ENCODE measurements around the gene RFX3.

The RFX3 gene

DNA sequence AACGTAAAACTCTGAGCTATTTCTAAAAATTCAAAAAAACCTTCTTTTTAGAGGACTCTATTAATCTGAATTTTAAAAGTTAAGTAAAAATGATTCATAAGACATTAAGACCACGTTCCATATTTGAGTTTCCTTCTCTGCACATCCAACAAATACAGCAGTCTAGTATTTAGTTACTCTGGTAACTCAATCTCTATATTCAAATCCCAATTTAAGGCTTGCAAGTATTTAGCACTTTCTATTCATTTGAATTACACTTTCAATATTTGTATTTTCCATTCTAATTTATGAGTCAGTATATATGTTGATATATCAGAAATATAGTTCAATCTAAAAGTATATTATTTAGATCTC, 17.7 kb downstream of the RFX3 start:
- Histone ChIP-seq H3K27me3 (ENCODE audit: control insufficient read depth, low read length) (no peaks in the 10 kb centered on the region), H3K4me3 (ENCODE audit: low read length) (peak overlapping the region; percentile 74), H4K20me1 (ENCODE audit: control insufficient read depth, insufficient read depth, low read depth, low read length) (no peaks in the 10 kb centered on the region), H3F3A (ENCODE audit: control insufficient read depth, insufficient read depth) (peaks cover 24% of the 10 kb centered on the region), H3K36me3 (ENCODE audit: control insufficient read depth, low read length) (peaks cover 14% of the 10 kb centered on the region), H3K79me2 (ENCODE audit: control insufficient read depth, low read length) (peaks cover 33% of the 10 kb centered on the region), H3K9me2 (replicated peaks; ENCODE audit: control insufficient read depth, low read length) (no peaks in the 10 kb centered on the region), H3K4me2 (ENCODE audit: low read length) (peak overlapping the region; percentile 97), H3K9me3 (ENCODE audit: control insufficient read depth, insufficient read depth, low read length) (no peaks in the 10 kb centered on the region), H3K27ac (ENCODE audit: low read depth, low read length) (peak overlapping the region; percentile 79), H3K4me1 (ENCODE audit: control insufficient read depth, low read length) (peaks cover 66% of the 10 kb centered on the region)
- TF ChIP-seq, protein P1, sequence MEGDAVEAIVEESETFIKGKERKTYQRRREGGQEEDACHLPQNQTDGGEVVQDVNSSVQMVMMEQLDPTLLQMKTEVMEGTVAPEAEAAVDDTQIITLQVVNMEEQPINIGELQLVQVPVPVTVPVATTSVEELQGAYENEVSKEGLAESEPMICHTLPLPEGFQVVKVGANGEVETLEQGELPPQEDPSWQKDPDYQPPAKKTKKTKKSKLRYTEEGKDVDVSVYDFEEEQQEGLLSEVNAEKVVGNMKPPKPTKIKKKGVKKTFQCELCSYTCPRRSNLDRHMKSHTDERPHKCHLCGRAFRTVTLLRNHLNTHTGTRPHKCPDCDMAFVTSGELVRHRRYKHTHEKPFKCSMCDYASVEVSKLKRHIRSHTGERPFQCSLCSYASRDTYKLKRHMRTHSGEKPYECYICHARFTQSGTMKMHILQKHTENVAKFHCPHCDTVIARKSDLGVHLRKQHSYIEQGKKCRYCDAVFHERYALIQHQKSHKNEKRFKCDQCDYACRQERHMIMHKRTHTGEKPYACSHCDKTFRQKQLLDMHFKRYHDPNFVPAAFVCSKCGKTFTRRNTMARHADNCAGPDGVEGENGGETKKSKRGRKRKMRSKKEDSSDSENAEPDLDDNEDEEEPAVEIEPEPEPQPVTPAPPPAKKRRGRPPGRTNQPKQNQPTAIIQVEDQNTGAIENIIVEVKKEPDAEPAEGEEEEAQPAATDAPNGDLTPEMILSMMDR (IDR thresholded peaks at IDR 0.05; ENCODE audit: low read depth, low read length, poor library complexity, severe bottlenecking) = no peak
- no peak for TF ChIP-seq EZH2phosphoT487 (IDR thresholded peaks at IDR 0.05; ENCODE audit: borderline replicate concordance, low read length)

DNA sequence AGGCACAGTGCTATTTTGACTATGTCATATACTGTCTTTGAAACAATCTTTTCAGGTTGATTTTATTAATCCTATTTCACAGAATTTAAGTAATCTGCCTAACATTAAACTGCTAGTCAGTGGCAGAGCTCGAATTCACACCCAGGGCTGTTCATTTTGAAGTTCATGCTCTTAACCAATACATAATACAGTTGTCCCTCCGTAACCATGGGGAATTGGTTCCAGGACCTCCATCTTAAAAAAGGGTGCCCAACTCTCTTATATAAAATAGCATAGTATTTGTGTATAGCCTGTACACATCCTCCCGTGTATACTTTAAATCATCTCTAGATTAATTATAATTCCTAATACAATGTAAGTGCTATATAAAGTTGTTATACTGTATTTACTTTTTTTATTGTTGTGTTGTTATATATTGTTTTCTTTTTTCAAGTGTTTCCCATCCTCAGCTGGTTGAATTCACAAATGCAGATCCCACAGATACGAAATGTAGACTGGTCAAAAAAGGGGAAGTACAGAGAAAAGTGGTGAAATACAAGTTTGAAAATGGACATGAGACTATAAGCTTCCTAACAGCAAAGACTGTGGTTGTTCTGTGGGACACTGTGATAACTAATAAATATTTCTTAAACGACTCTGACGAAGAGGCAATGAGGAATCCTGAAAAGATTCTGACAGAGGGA, 18.3 kb downstream of the RFX3 start:
- peak overlapping the region; percentile 74 for H3K4me3 ChIP-seq (ENCODE audit: low read length)
- H4K20me1 ChIP-seq (ENCODE audit: control insufficient read depth, insufficient read depth, low read depth, low read length) = no peaks in the 10 kb centered on the region
- peaks cover 28% of the 10 kb centered on the region for H3K79me2 ChIP-seq (ENCODE audit: control insufficient read depth, low read length)
- H3K9me2 ChIP-seq (replicated peaks; ENCODE audit: control insufficient read depth, low read length) = no peaks in the 10 kb centered on the region
- H3K27me3 ChIP-seq (ENCODE audit: control insufficient read depth, low read length) = no peaks in the 10 kb centered on the region
- H3K27ac ChIP-seq (ENCODE audit: low read depth, low read length) = peak overlapping the region; percentile 79
- H3K4me2 ChIP-seq (ENCODE audit: low read length) = peak overlapping the region; percentile 97
- peaks cover 61% of the 10 kb centered on the region for H3K4me1 ChIP-seq (ENCODE audit: control insufficient read depth, low read length)
- peaks cover 14% of the 10 kb centered on the region for H3K36me3 ChIP-seq (ENCODE audit: control insufficient read depth, low read length)
- H3K9me3 ChIP-seq (ENCODE audit: control insufficient read depth, insufficient read depth, low read length) = no peaks in the 10 kb centered on the region
- peaks cover 24% of the 10 kb centered on the region for H3F3A ChIP-seq (ENCODE audit: control insufficient read depth, insufficient read depth)
- TF ChIP-seq, protein P1 (IDR thresholded peaks at IDR 0.05; ENCODE audit: low read depth, low read length, poor library complexity, severe bottlenecking) = no peak
- TF ChIP-seq EZH2phosphoT487 (IDR thresholded peaks at IDR 0.05; ENCODE audit: borderline replicate concordance, low read length) = no peak

DNA sequence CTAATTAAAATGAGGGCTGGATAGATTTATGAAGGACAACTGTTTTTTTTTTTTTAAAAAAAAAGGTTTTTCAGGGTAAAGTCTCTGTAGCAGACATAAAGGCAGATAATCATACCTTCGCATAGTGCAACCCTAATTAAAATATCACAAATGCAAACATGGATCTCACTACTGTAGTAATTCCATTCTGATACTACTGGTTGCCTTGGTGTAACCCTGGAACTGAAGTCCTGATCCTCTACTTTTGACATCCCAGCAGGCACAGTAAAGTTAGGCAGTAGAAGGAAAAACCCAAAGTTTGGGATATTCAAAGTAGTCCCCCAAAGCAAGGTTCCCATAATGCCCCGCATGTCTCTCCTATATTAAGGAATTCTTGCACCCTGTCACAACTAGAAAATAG, 19.6 kb downstream of the RFX3 start:
- Histone ChIP-seq H3F3A (ENCODE audit: control insufficient read depth, insufficient read depth) (peaks cover 24% of the 10 kb centered on the region), H3K4me1 (ENCODE audit: control insufficient read depth, low read length) (peaks cover 50% of the 10 kb centered on the region), H3K36me3 (ENCODE audit: control insufficient read depth, low read length) (peaks cover 14% of the 10 kb centered on the region), H3K4me2 (ENCODE audit: low read length) (no peak overlapping the region), H4K20me1 (ENCODE audit: control insufficient read depth, insufficient read depth, low read depth, low read length) (no peaks in the 10 kb centered on the region), H3K79me2 (ENCODE audit: control insufficient read depth, low read length) (peaks cover 20% of the 10 kb centered on the region), H3K27ac (ENCODE audit: low read depth, low read length) (no peak overlapping the region), H3K9me3 (ENCODE audit: control insufficient read depth, insufficient read depth, low read length) (no peaks in the 10 kb centered on the region), H3K4me3 (ENCODE audit: low read length) (no peak overlapping the region), H3K27me3 (ENCODE audit: control insufficient read depth, low read length) (no peaks in the 10 kb centered on the region), H3K9me2 (replicated peaks; ENCODE audit: control insufficient read depth, low read length) (no peaks in the 10 kb centered on the region)
- TF ChIP-seq, protein P1 (IDR thresholded peaks at IDR 0.05; ENCODE audit: low read depth, low read length, poor library complexity, severe bottlenecking) = no peak
- no peak for TF ChIP-seq EZH2phosphoT487 (IDR thresholded peaks at IDR 0.05; ENCODE audit: borderline replicate concordance, low read length)

Data from DOHH2 (cell line).